Small intestine (tissue), 7 donors: ENCODE measurements around the gene FBXW2. TPM values are rescaled to one million over a fixed set of nuclear protein-coding genes. Genes with fewer than 3 reads are reported as not detected.
"Not testable (repeated sequence)": the region's sequence is repeated elsewhere in the genome, so short reads cannot be mapped to it uniquely, and the experiment has no call there.

Experiments used
- DNase-seq, 2 donors: peaks; one replicate each; pipeline versions ENCODE4 v3.0.0 to v3.0.0-alpha.2; 2013
- FAIRE-seq: peaks from 2 replicates; lab custom pipeline; 2012; peaks lifted over from hg19 to GRCh38; lab: Jason Lieb, UNC
- H3K27ac ChIP-seq, 3 donors: one replicate each; pipeline ENCODE4 v1.5.1; 2013; ENCODE audit warnings: low read length in 2 of 3, mild to moderate bottlenecking in 2 of 3, control low read depth in 1 of 3, inconsistent platforms in 1 of 3, low read depth in 1 of 3, moderate library complexity in 1 of 3
- H3K27me3 ChIP-seq, 3 donors: one replicate each; pipeline ENCODE4 v1.6.1; 2013; ENCODE audit warnings: low read length in 3 of 3, inconsistent platforms in 1 of 3; ENCODE audit not compliant: control insufficient read depth in 3 of 3, insufficient read depth in 3 of 3
- H3K36me3 ChIP-seq, 3 donors: one replicate each; pipeline ENCODE4 v1.6.1; 2013; ENCODE audit warnings: low read length in 3 of 3, inconsistent platforms in 1 of 3, low read depth in 1 of 3, mild to moderate bottlenecking in 1 of 3, moderate library complexity in 1 of 3; ENCODE audit not compliant: control insufficient read depth in 3 of 3, insufficient read depth in 2 of 3
- H3K4me1 ChIP-seq, 3 donors: one replicate each; pipeline ENCODE4 v1.6.1; 2013; ENCODE audit warnings: low read length in 2 of 3, inconsistent platforms in 1 of 3, low read depth in 1 of 3, mild to moderate bottlenecking in 1 of 3, moderate library complexity in 1 of 3; ENCODE audit not compliant: control insufficient read depth in 3 of 3, insufficient read depth in 2 of 3
- H3K4me3 ChIP-seq, 3 donors: one replicate each; pipeline ENCODE4 v1.5.1; 2013; ENCODE audit warnings: low read length in 3 of 3, control low read depth in 1 of 3, inconsistent platforms in 1 of 3, low read depth in 1 of 3, mild to moderate bottlenecking in 1 of 3, moderate library complexity in 1 of 3
- H3K9me3 ChIP-seq, 2 donors: one replicate each; pipeline ENCODE4 v1.6.1; 2013; ENCODE audit warnings: low read depth in 1 of 2, low read length in 1 of 2; ENCODE audit not compliant: control insufficient read depth in 2 of 2, insufficient read depth in 1 of 2
- WGBS, 3 donors: extraction: QIAGEN DNeasy Blood & Tissue Kit; methylation state at CpG; one replicate each; pipeline ENCODE4 v1.1.7; 2013; 5-methylcytosine and 5-hydroxymethylcytosine counted together
- polyA plus RNA-seq, 4 donors: library from polyadenylated mRNA; stranded (reverse) in 3 of 4; unstranded in 1 of 4; fragments of 200-250 nt in 3 of 4; fragments of 120-200 nt in 1 of 4; gene quantifications; one replicate each; pipeline versions ENCODE4 v1.2.1 to v1.2.3, GENCODE V29; 2013
- donor health status: healthy with polysubstance abuse.
- donor health status: control.
- donor health status: control.
- donor health status: Bipolar disorder and iron deficiency.
- donor health status: healthy.

FBXW2 gene
- polyA plus RNA-seq, 4 donors = 6.2 to 45.4 (median 13.1) TPM

GRCh38 chr9:120830151-120830550, 36.9 kb upstream of the FBXW2 start:
- no peaks in the 10 kb centered on the region for H3K4me1 ChIP-seq
- no peak overlapping the region for H3K4me3 ChIP-seq
- 92 to 94% (median 94%) methylated on average over 3 of the region's 3 CpGs for WGBS, 3 donors
- DNase-seq = no peak
- no peaks in the 10 kb centered on the region for H3K27me3 ChIP-seq
- FAIRE-seq = no peak
- no peak overlapping the region for H3K27ac ChIP-seq
- H3K36me3 ChIP-seq = peaks cover 5 to 20% (median 16%) of the 10 kb centered on the region in 3 donors
- peaks cover 0 to 5% of the 10 kb centered on the region in 2 donors for H3K9me3 ChIP-seq

DNA sequence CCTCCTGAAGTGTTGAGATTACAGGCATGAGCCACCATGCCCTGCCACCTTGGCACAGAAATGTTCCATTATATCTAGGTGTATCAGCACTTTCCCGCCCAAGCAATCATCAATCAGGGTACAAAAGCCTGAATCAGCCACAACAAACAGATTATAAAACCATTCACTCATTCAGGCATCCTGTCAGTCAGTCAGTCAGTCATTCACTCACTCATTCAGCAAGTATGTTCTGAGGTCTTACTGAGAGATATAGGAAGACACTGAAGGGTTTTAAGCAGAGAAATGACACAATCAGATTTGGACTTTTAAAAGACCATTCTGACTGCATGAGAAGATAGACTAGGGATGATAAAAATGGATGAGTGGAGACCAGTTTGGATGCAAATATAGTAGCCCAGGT, 36.4 kb upstream of the FBXW2 start:
- no peak overlapping the region for H3K27ac ChIP-seq
- WGBS, 3 donors = 66 to 86% (median 84%) methylated on average over 1 of the region's 1 CpG
- no peak for FAIRE-seq

GRCh38 chr9:120820095-120820494, 26.9 kb upstream of the FBXW2 start:
- Histone ChIP-seq H3K4me1 (no peaks in the 10 kb centered on the region), H3K9me3 (no peaks in the 10 kb centered on the region), H3K36me3 (peaks cover 9 to 22% (median 22%) of the 10 kb centered on the region in 3 donors), H3K4me3 (no peak overlapping the region), H3K27ac (no peak overlapping the region), H3K27me3 (no peaks in the 10 kb centered on the region)
- FAIRE-seq (no peak), DNase-seq (no peak)
- WGBS, 3 donors = 87 to 93% (median 87%) methylated on average over 4 of the region's 4 CpGs

More for the DNA sequence above, 36.4 kb upstream of the FBXW2 start:
- no peak overlapping the region for H3K4me3 ChIP-seq
- H3K27me3 ChIP-seq = no peaks in the 10 kb centered on the region
- peaks cover 5 to 20% (median 17%) of the 10 kb centered on the region in 3 donors for H3K36me3 ChIP-seq
- no peaks in the 10 kb centered on the region for H3K4me1 ChIP-seq
- DNase-seq = no peak
- H3K9me3 ChIP-seq = peaks cover 0 to 5% of the 10 kb centered on the region in 2 donors

GRCh38 chr9:120818595-120818994, 25.4 kb upstream of the FBXW2 start:
- no peak for FAIRE-seq
- Histone ChIP-seq H3K36me3 (peaks cover 9 to 22% (median 16%) of the 10 kb centered on the region in 3 donors), H3K9me3 (no peaks in the 10 kb centered on the region), H3K27ac (no peak overlapping the region), H3K4me3 (no peak overlapping the region), H3K4me1 (no peaks in the 10 kb centered on the region), H3K27me3 (no peaks in the 10 kb centered on the region)
- DNase-seq = no peak
- WGBS, 3 donors = 85 to 100% (median 90%) methylated on average over 1 of the region's 1 CpG

GRCh38 chr9:120815075-120815474, 21.9 kb upstream of the FBXW2 start:
- Histone ChIP-seq H3K36me3 (peaks cover 2 to 6% (median 5%) of the 10 kb centered on the region in 3 donors), H3K9me3 (peaks cover 0 to 5% of the 10 kb centered on the region in 2 donors), H3K27ac (no peak overlapping the region), H3K4me1 (no peaks in the 10 kb centered on the region), H3K4me3 (no peak overlapping the region), H3K27me3 (no peaks in the 10 kb centered on the region)
- FAIRE-seq (no peak), DNase-seq (no peak)
- WGBS, 3 donors = 75 to 87% (median 83%) methylated on average over 4 of the region's 4 CpGs

DNA sequence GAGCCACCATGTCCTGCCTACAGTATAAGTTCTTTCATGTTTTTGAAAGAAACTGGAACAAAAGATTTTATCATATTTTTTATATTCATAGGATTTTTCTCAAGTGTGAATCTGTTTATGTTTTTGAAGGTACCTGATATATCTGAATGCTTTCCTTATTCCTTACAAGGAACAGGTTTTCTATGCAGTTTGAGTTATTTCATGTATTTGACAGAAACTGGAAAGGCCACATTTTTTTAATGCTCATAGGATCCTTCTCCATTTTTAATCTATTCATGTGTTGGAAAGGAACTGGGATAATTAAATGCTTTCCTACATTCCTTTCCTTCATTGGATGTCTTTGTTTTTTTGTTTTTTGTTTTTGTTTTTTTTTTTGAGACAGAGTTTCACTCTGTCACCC, 15.7 kb upstream of the FBXW2 start:
- H3K27ac ChIP-seq = no peak overlapping the region
- peaks cover 0 to 37% of the 10 kb centered on the region in 2 donors for H3K9me3 ChIP-seq
- H3K4me3 ChIP-seq = no peak overlapping the region
- no peaks in the 10 kb centered on the region for H3K4me1 ChIP-seq
- DNase-seq = no peak
- no peaks in the 10 kb centered on the region for H3K36me3 ChIP-seq
- H3K27me3 ChIP-seq = no peaks in the 10 kb centered on the region
- FAIRE-seq = no peak

DNA sequence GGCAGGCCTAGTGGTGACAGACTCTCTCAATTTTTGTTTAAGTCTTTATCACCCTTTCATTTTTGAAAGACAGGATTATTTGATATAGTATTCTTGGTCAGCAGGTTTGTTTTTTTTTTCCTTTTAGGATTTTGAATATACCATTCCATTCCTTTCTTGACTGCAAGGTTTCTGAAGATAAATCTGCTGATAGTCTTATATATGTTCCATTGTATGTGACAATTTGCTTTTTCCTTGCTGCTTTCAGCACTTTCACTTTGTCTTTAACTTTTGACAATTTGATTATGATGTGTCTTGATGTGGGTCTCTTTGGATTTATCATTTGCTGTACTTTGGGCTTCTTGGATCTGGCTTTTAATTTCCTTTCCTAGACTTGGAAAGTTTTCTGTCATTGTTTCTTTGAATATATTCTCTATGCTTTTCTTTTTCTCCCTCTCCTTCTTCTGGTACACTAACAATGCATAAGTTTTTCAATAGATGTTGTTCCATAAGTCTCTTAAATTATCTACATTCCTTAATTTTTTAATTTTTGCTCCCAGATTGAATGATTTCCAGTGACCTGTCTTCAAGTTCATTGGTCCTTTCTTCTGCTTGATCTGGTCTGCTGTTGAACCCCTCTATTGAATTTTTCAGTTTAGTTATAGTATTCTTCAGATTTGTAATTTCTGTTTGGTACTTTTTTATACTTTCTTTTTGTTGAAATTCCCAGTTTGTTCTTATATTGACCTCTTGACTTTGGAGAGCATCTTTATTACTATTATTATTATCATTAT, 14.6 kb upstream of the FBXW2 start:
- FAIRE-seq (no peak), DNase-seq (no peak)
- Histone ChIP-seq H3K9me3 (peaks cover 0 to 37% of the 10 kb centered on the region in 2 donors), H3K36me3 (no peaks in the 10 kb centered on the region), H3K4me3 (no peak overlapping the region), H3K27me3 (no peaks in the 10 kb centered on the region), H3K4me1 (no peaks in the 10 kb centered on the region), H3K27ac (no peak overlapping the region)

- not testable (repeated sequence) for H3K36me3 ChIP-seq, FAIRE-seq, H3K27ac ChIP-seq, H3K4me3 ChIP-seq, H3K27me3 ChIP-seq, DNase-seq, H3K4me1 ChIP-seq
- peaks cover 0 to 32% of the 10 kb centered on the region in 2 donors for H3K9me3 ChIP-seq
- WGBS, 3 donors = 56 to 82% (median 64%) methylated on average over 3 of the region's 3 CpGs
Observed at GRCh38 chr9:120804784-120805363, 11.7 kb upstream of the FBXW2 start.
